ENCODE data around the gene NUP210. TPM values are rescaled to one million over a fixed set of nuclear protein-coding genes. Genes with fewer than 3 reads are reported as not detected.
"Not testable (repeated sequence)": the region's sequence is repeated elsewhere in the genome, so short reads cannot be mapped to it uniquely, and the experiment has no call there.

The NUP210 gene
- total RNA-seq, 1 experiment from 2014 or later: 14.9 TPM

GRCh38 chr3:13393427-13394360 lies 26.4 kb downstream of the NUP210 start:
- in situ Hi-C loops (cut with HindIII; ENCODE audit: low pct_unique_long_range_greater_than_20kb, low sequenced_read_pairs): no loop called here
- no peak for DNase-seq (ENCODE audit: low read depth, low spot score)

GRCh38 chr3:13391308-13391707 lies 28.8 kb downstream of the NUP210 start:
- DNase-seq (ENCODE audit: low read depth, low spot score): no peak
- in situ Hi-C loops (cut with HindIII; ENCODE audit: low pct_unique_long_range_greater_than_20kb, low sequenced_read_pairs): no loop called here

- in situ Hi-C loops (cut with HindIII; ENCODE audit: low pct_unique_long_range_greater_than_20kb, low sequenced_read_pairs): no loop called here
- no peak for DNase-seq (ENCODE audit: low read depth, low spot score)
Measured at GRCh38 chr3:13389378-13389777, 30.7 kb downstream of the NUP210 start.

GRCh38 chr3:13388816-13389215 lies 31.3 kb downstream of the NUP210 start:
- no peak for DNase-seq (ENCODE audit: low read depth, low spot score)
- in situ Hi-C loops (cut with HindIII; ENCODE audit: low pct_unique_long_range_greater_than_20kb, low sequenced_read_pairs): no loop called here

- DNase-seq (ENCODE audit: low read depth, low spot score): peak; percentile 45
- in situ Hi-C loops (cut with HindIII; ENCODE audit: low pct_unique_long_range_greater_than_20kb, low sequenced_read_pairs): no loop called here
Measured at GRCh38 chr3:13385373-13385965, 34.7 kb downstream of the NUP210 start.

- in situ Hi-C loops (cut with HindIII; ENCODE audit: low pct_unique_long_range_greater_than_20kb, low sequenced_read_pairs): no loop called here
Measured at GRCh38 chr3:13380971-13381370, 39.2 kb downstream of the NUP210 start.

GRCh38 chr3:13379201-13379830 lies 40.8 kb downstream of the NUP210 start:
- in situ Hi-C loops (cut with HindIII; ENCODE audit: low pct_unique_long_range_greater_than_20kb, low sequenced_read_pairs): no loop called here
- DNase-seq (ENCODE audit: low read depth, low spot score): no peak

More at GRCh38 chr3:13380971-13381370, 39.2 kb downstream of the NUP210 start:
- no peak for DNase-seq (ENCODE audit: low read depth, low spot score)

GRCh38 chr3:13378155-13378554 lies 42.0 kb downstream of the NUP210 start:
- no peak for DNase-seq (ENCODE audit: low read depth, low spot score)
- in situ Hi-C loops (cut with HindIII; ENCODE audit: low pct_unique_long_range_greater_than_20kb, low sequenced_read_pairs): no loop called here

GRCh38 chr3:13377741-13378140 lies 42.4 kb downstream of the NUP210 start:
- in situ Hi-C loops (cut with HindIII; ENCODE audit: low pct_unique_long_range_greater_than_20kb, low sequenced_read_pairs): not testable (repeated sequence)

GRCh38 chr3:13377021-13377420 lies 43.1 kb downstream of the NUP210 start:
- in situ Hi-C loops (cut with HindIII; ENCODE audit: low pct_unique_long_range_greater_than_20kb, low sequenced_read_pairs): no loop called here
- DNase-seq (ENCODE audit: low read depth, low spot score): no peak

More at GRCh38 chr3:13377741-13378140, 42.4 kb downstream of the NUP210 start:
- not testable (repeated sequence) for DNase-seq (ENCODE audit: low read depth, low spot score)

- in situ Hi-C loops (cut with HindIII; ENCODE audit: low pct_unique_long_range_greater_than_20kb, low sequenced_read_pairs): no loop called here
- DNase-seq (ENCODE audit: low read depth, low spot score): no peak
Measured at GRCh38 chr3:13376091-13376490, 44.0 kb downstream of the NUP210 start.

- in situ Hi-C loops (cut with HindIII; ENCODE audit: low pct_unique_long_range_greater_than_20kb, low sequenced_read_pairs): no loop called here
- no peak for DNase-seq (ENCODE audit: low read depth, low spot score)
Measured at GRCh38 chr3:13375464-13375863, 44.7 kb downstream of the NUP210 start.

- in situ Hi-C loops (cut with HindIII; ENCODE audit: low pct_unique_long_range_greater_than_20kb, low sequenced_read_pairs): no loop called here
- no peak for DNase-seq (ENCODE audit: low read depth, low spot score)
Measured at GRCh38 chr3:13373975-13374586, 46.0 kb downstream of the NUP210 start.

- no peak for DNase-seq (ENCODE audit: low read depth, low spot score)
- in situ Hi-C loops (cut with HindIII; ENCODE audit: low pct_unique_long_range_greater_than_20kb, low sequenced_read_pairs): no loop called here
Measured at GRCh38 chr3:13372656-13373055, 47.5 kb downstream of the NUP210 start.

- in situ Hi-C loops (cut with HindIII; ENCODE audit: low pct_unique_long_range_greater_than_20kb, low sequenced_read_pairs): no loop called here
- no peak for DNase-seq (ENCODE audit: low read depth, low spot score)
Measured at GRCh38 chr3:13372126-13372525, 48.0 kb downstream of the NUP210 start.

GRCh38 chr3:13371100-13372075 lies 48.7 kb downstream of the NUP210 start:
- no peak for DNase-seq (ENCODE audit: low read depth, low spot score)
- in situ Hi-C loops (cut with HindIII; ENCODE audit: low pct_unique_long_range_greater_than_20kb, low sequenced_read_pairs): no loop called here

- DNase-seq (ENCODE audit: low read depth, low spot score): no peak
- in situ Hi-C loops (cut with HindIII; ENCODE audit: low pct_unique_long_range_greater_than_20kb, low sequenced_read_pairs): no loop called here
Measured at GRCh38 chr3:13370609-13371008, 49.5 kb downstream of the NUP210 start.
